ENCODE results near the gene SPOCK3. TPM values are rescaled to one million over a fixed set of nuclear protein-coding genes. Genes with fewer than 3 reads are reported as not detected.

SPOCK3 gene
- total and polyA plus RNA-seq, 2 donors (not counting 3 experiments of a cell fraction or from before 2014, with no cell fraction given): 0.10 TPM; not detected in 1

- no TSS peak for BruUV-seq (replicated peaks)
- H3K27ac ChIP-seq (ENCODE audit: insufficient read depth, low read depth, low read length): no peak overlapping the region
- no peak overlapping the region for H3K9ac ChIP-seq (replicated peaks; ENCODE audit: extremely low read depth, insufficient read depth, low read length)
- H3K27me3 ChIP-seq (ENCODE audit: control insufficient read depth in 2 of 2, insufficient read depth in 2 of 2, low read length in 2 of 2): no peaks in the 10 kb centered on the region
- H3K4me1 ChIP-seq (ENCODE audit: control insufficient read depth, extremely low read depth, insufficient read depth, low read length): no peaks in the 10 kb centered on the region
- no peak overlapping the region for H3K4me3 ChIP-seq (replicated peaks in 1 of 3; ENCODE audit: insufficient read depth in 1 of 3, low read depth in 1 of 3, low read length in 3 of 3)
- no peak overlapping the region for H3K4me2 ChIP-seq (ENCODE audit: insufficient read depth, low read length)
- dilution Hi-C loops (cut with MboI; ENCODE audit: extremely low pct_ligation_motif_present, low sequenced_read_pairs) (no loop called here), intact Hi-C loops (cut with micrococcal nuclease) (loop anchor here (1.0 to 5.0 kb wide), 5 partner anchors 213 to 1056 kb away; partner anchors contain the start of gene SPOCK3)
- no peaks in the 10 kb centered on the region for H3K9me1 ChIP-seq (replicated peaks; ENCODE audit: control insufficient read depth, extremely low read depth, insufficient read depth, low read length)
- DNase-seq (ENCODE audit: low read depth, low spot score) (peak; percentile 70), FAIRE-seq (peak; percentile 81)
- no peaks in the 10 kb centered on the region for H3K36me3 ChIP-seq (ENCODE audit: control insufficient read depth in 2 of 2, extremely low read depth in 1 of 2, insufficient read depth in 2 of 2, low read length in 2 of 2)
- TF ChIP-seq EZH2 (IDR thresholded peaks at IDR 0.05; ENCODE audit: borderline replicate concordance, low read depth, low read length, severe bottlenecking) (no peak), POLR2AphosphoS5 (IDR thresholded peaks at IDR 0.05; ENCODE audit: insufficient read depth, low read depth, low read length) (no peak)
- TF ChIP-seq, protein P1, sequence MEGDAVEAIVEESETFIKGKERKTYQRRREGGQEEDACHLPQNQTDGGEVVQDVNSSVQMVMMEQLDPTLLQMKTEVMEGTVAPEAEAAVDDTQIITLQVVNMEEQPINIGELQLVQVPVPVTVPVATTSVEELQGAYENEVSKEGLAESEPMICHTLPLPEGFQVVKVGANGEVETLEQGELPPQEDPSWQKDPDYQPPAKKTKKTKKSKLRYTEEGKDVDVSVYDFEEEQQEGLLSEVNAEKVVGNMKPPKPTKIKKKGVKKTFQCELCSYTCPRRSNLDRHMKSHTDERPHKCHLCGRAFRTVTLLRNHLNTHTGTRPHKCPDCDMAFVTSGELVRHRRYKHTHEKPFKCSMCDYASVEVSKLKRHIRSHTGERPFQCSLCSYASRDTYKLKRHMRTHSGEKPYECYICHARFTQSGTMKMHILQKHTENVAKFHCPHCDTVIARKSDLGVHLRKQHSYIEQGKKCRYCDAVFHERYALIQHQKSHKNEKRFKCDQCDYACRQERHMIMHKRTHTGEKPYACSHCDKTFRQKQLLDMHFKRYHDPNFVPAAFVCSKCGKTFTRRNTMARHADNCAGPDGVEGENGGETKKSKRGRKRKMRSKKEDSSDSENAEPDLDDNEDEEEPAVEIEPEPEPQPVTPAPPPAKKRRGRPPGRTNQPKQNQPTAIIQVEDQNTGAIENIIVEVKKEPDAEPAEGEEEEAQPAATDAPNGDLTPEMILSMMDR (IDR thresholded peaks at IDR 0.05; ENCODE audit: extremely low read depth in 1 of 2, insufficient read depth in 1 of 2, low read depth in 1 of 2, low read length in 2 of 2): peak; percentile 70 to 77
- H2AFZ ChIP-seq (ENCODE audit: low read depth, low read length): peak overlapping the region; percentile 59
- no peaks in the 10 kb centered on the region for H4K20me1 ChIP-seq (replicated peaks; ENCODE audit: control insufficient read depth, extremely low read depth, insufficient read depth, low read length)
- ChIA-PET POLR2A (no interaction called here), CTCF (interaction anchor here (1.2 to 2.2 kb wide), 9 partner anchors 9 to 1132 kb away, joined by 3 to 18 read pairs (median 10); partner anchors contain the start of gene SPOCK3)
- no peaks in the 10 kb centered on the region for H3K79me2 ChIP-seq (ENCODE audit: control insufficient read depth, insufficient read depth, low read length)
- H3K9me3 ChIP-seq (replicated peaks; ENCODE audit: control insufficient read depth, insufficient read depth, low read length): no peaks in the 10 kb centered on the region
These were observed 212.6 kb downstream of the SPOCK3 start for GRCh38 chr4:167021545-167022155.

GRCh38 chr4:167020410-167020809 is 213.9 kb downstream of the SPOCK3 start:
- Histone ChIP-seq H3K4me1 (ENCODE audit: control insufficient read depth, extremely low read depth, insufficient read depth, low read length) (no peaks in the 10 kb centered on the region), H4K20me1 (replicated peaks; ENCODE audit: control insufficient read depth, extremely low read depth, insufficient read depth, low read length) (no peaks in the 10 kb centered on the region), H2AFZ (ENCODE audit: low read depth, low read length) (no peak overlapping the region), H3K4me3 (replicated peaks in 1 of 3; ENCODE audit: insufficient read depth in 1 of 3, low read depth in 1 of 3, low read length in 3 of 3) (no peak overlapping the region), H3K9me3 (replicated peaks; ENCODE audit: control insufficient read depth, insufficient read depth, low read length) (no peaks in the 10 kb centered on the region), H3K4me2 (ENCODE audit: insufficient read depth, low read length) (no peak overlapping the region), H3K9ac (replicated peaks; ENCODE audit: extremely low read depth, insufficient read depth, low read length) (no peak overlapping the region), H3K36me3 (ENCODE audit: control insufficient read depth in 2 of 2, extremely low read depth in 1 of 2, insufficient read depth in 2 of 2, low read length in 2 of 2) (no peaks in the 10 kb centered on the region), H3K9me1 (replicated peaks; ENCODE audit: control insufficient read depth, extremely low read depth, insufficient read depth, low read length) (no peaks in the 10 kb centered on the region), H3K27me3 (ENCODE audit: control insufficient read depth in 2 of 2, insufficient read depth in 2 of 2, low read length in 2 of 2) (no peaks in the 10 kb centered on the region), H3K79me2 (ENCODE audit: control insufficient read depth, insufficient read depth, low read length) (no peaks in the 10 kb centered on the region), H3K27ac (ENCODE audit: insufficient read depth, low read depth, low read length) (no peak overlapping the region)
- no TSS peak for BruUV-seq (replicated peaks)
- POLR2A ChIA-PET: no interaction called here
- intact Hi-C loops (cut with micrococcal nuclease) (loop anchor here (1.0 to 5.0 kb wide), 3 partner anchors 214 to 1134 kb away; partner anchors contain the start of gene SPOCK3), dilution Hi-C loops (cut with MboI; ENCODE audit: extremely low pct_ligation_motif_present, low sequenced_read_pairs) (no loop called here)
- FAIRE-seq (peak; percentile 48), DNase-seq (ENCODE audit: low read depth, low spot score) (peak; percentile 18)
- TF ChIP-seq MYC (IDR thresholded peaks at IDR 0.05; ENCODE audit: low read depth, low read length): no peak
- TF ChIP-seq, protein P1 (IDR thresholded peaks at IDR 0.05; ENCODE audit: extremely low read depth in 1 of 2, insufficient read depth in 1 of 2, low read depth in 1 of 2, low read length in 2 of 2): peak; percentile 11 to 46
- no peak for TF ChIP-seq FOS (IDR thresholded peaks at IDR 0.05; ENCODE audit: borderline replicate concordance, insufficient read depth, low read length)
- CTCF ChIA-PET: interaction anchor here (0.6 to 1.0 kb wide), 8 partner anchors 10 to 1133 kb away, joined by 3 to 9 read pairs (median 4); no protein-coding TSS in a partner anchor
